ENCODE results near the gene DONSON.

The DONSON gene

DNA sequence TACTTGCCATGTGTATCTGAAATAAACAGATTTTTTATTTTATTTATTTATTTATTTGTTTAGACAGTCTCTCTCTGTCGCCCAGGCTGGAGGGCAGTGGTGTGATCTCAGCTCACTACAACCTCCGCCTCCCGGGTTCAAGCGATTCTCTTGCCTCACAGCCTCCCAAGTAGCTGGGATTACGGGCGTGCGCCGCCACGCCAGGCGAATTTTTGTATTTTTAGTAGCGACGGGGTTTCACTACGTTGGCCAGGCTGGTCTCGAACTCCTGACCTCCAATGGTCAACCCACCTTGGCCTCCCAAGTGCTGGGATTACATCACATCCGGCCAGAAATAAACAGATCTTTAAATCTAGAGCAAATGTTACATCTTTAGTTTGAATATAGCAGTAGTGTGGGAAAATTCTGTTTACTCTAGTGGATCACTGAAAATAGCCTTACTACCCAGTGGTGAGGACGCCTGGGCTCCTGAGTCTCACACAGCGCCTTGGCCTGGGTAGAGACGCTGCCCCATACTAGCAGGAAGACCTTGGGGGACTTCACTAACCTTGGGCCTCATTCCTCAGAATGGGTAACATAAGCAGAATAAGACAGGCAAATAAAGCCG lies 47.3 kb downstream of the DONSON start:
- DNase-seq = no peak

DNA sequence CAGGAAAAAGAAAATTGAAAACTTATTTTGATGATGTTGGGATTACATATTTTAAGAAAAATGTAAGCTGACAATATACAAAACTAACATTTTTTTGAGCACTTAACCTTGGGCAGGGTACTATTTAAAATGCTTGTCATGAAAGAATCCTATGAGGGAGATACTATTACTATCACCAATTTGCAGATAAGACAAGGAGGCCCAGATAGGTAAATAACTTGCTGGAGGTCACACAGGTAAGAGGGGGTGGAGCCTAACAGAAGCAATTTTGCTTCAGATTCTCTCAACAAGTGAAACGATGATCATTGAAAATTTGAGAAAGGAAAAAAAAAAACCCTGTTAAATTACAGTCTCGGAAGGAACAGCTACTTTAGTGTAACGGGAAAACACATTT lies 47.8 kb downstream of the DONSON start:
- DNase-seq = no peak

DNA sequence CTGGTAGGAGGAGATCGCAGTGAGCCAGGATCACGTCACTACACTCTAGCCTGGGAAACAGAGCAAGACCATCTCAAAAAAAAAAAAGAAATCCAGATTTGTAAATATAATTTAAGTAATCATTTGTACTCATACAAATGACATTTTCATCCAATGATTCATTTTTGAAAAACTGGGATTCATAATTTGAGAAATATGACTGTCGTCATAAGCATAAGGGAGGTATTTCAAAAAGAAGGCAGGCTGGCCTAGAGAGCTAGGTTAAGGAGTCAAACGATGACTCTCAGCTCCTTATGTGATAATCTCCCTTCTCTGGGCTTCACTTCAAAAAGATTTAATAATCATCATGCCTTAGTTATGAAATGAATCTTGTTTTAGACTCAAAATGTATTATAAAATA lies 48.9 kb downstream of the DONSON start:
- no peak for DNase-seq

DNA sequence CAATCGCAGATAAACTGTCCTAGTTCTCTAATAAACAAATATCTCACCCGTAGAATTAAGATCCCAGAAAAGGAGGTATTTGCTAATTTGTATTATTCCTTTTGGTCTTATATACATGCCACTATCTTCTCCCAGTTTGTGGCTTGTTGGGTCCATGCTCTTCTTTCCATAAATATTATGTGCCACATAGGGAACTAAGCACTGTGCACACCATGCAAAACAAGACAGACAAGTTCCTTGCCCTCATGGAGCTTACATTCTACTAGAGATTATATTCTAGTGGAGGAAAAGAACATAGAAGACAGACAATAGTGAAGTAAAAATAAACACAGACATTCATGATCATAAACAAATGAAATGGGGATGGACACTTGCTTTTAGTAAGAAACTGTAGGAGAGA lies 51.3 kb downstream of the DONSON start:
- DNase-seq = no peak

DNA sequence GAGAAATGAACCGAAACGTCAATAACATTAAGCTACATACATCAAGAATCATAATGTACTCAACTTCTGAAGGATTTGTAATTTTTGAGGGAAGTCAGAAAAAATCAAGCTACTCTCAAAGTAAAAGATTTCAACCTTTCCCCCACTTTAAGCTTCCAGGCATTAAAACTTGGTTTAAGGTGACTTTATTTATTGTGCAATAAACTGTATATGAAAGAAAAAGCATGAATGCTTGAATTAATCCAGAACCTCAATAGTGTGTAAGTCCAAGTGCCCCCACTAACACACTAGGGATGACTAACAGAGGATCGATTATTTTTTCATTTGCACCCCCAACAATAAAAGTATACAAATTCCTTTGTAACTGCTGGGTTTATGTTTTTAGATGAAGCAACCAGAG lies 57.5 kb downstream of the DONSON start:
- no peak for DNase-seq
